Measurements from ENCODE around the gene FMNL2.
A peak's percentile ranks its signal among the peaks of the same experiment; 100 is the strongest.

The FMNL2 gene

GRCh38 chr2:152650768-152651371 is 315.9 kb downstream of the FMNL2 start:
- DNase-seq (ENCODE audit: low spot score): no peak

- no peak for DNase-seq (ENCODE audit: low spot score)
These were observed 316.9 kb downstream of the FMNL2 start for GRCh38 chr2:152651834-152652233.

- DNase-seq (ENCODE audit: low spot score): no peak
These were observed 320.9 kb downstream of the FMNL2 start for GRCh38 chr2:152655880-152656279.

GRCh38 chr2:152657043-152657442 is 322.1 kb downstream of the FMNL2 start:
- no peak for DNase-seq (ENCODE audit: low spot score)

GRCh38 chr2:152658221-152658620 is 323.2 kb downstream of the FMNL2 start:
- no peak for DNase-seq (ENCODE audit: low spot score)

GRCh38 chr2:152661076-152661475 is 326.1 kb downstream of the FMNL2 start:
- no peak for DNase-seq (ENCODE audit: low spot score)

- DNase-seq (ENCODE audit: low spot score): no peak
These were observed 329.8 kb downstream of the FMNL2 start for GRCh38 chr2:152664725-152665124.

GRCh38 chr2:152674334-152674733 is 339.4 kb downstream of the FMNL2 start:
- DNase-seq (ENCODE audit: low spot score): no peak

- no peak for DNase-seq (ENCODE audit: low spot score)
These were observed 341.5 kb downstream of the FMNL2 start for GRCh38 chr2:152676461-152676860.

GRCh38 chr2:152678808-152679207 is 343.8 kb downstream of the FMNL2 start:
- no peak for DNase-seq (ENCODE audit: low spot score)

- DNase-seq (ENCODE audit: low spot score): no peak
These were observed 347.7 kb downstream of the FMNL2 start for GRCh38 chr2:152682663-152683062.

GRCh38 chr2:152683400-152683799 is 348.4 kb downstream of the FMNL2 start:
- no peak for DNase-seq (ENCODE audit: low spot score)

GRCh38 chr2:152686321-152686720 is 351.3 kb downstream of the FMNL2 start:
- no peak for DNase-seq (ENCODE audit: low spot score)

- no peak for DNase-seq (ENCODE audit: low spot score)
These were observed 358.1 kb downstream of the FMNL2 start for GRCh38 chr2:152693033-152693432.

GRCh38 chr2:152694161-152694661 is 359.2 kb downstream of the FMNL2 start:
- peak; percentile 39 for DNase-seq (ENCODE audit: low spot score)

GRCh38 chr2:152695763-152696162 is 360.8 kb downstream of the FMNL2 start:
- DNase-seq (ENCODE audit: low spot score): no peak

- DNase-seq (ENCODE audit: low spot score): no peak
These were observed 361.5 kb downstream of the FMNL2 start for GRCh38 chr2:152696476-152696875.
